Ishikawa (cell line): Measurements from ENCODE around the gene CLDN9.

Experiments
- CREB1 ChIP-seq: IDR thresholded peaks from 2 replicates; pipeline ENCODE4 v1.6.1; 2012; ENCODE audit warnings: low read depth
- NFIC ChIP-seq: IDR thresholded peaks from 2 replicates; pipeline ENCODE4 v1.6.1; 2012
- YY1 ChIP-seq: IDR thresholded peaks from 2 replicates; pipeline ENCODE4 v1.6.1; 2012; ENCODE audit warnings: low read depth

GRCh38 chr16:3026003-3026378, 13.3 kb downstream of the CLDN9 start:
- no peak for TF ChIP-seq YY1
- TF ChIP-seq CREB1: no peak
- TF ChIP-seq NFIC: no peak
